Uterus (tissue), 4 donors: ENCODE results near the gene MAP4K5. TPM values are rescaled to one million over a fixed set of nuclear protein-coding genes. Genes with fewer than 3 reads are reported as not detected.

ENCODE experiments used
- DNase-seq, 2 donors: peaks; one replicate each; pipeline ENCODE4 v3.0.0-alpha.2; 2019 to 2020
- H3K27ac ChIP-seq, 2 donors: fragments of 200-600 bp; sonication (generic); 1 replicate in 1 of 2; 2 replicates in 1 of 2; pipeline ENCODE4 v1.5.1; 2016 to 2018
- H3K27me3 ChIP-seq, 2 donors: fragments of 200-600 bp; sonication (generic); one replicate each; pipeline ENCODE4 v1.5.1; 2018 to 2019; ENCODE audit warnings: control low read depth in 1 of 2
- H3K36me3 ChIP-seq, 2 donors: fragments of 200-600 bp; sonication (generic); one replicate each; pipeline ENCODE4 v1.5.1; 2019; ENCODE audit warnings: control low read depth in 1 of 2
- H3K4me1 ChIP-seq, 2 donors: fragments of 200-600 bp; sonication (generic); one replicate each; pipeline ENCODE4 v1.5.1; 2018 to 2019; ENCODE audit warnings: control low read depth in 1 of 2
- H3K4me3 ChIP-seq, 2 donors: fragments of 200-600 bp; sonication (generic); 1 replicate in 1 of 2; 2 replicates in 1 of 2; pipeline ENCODE4 v1.5.1; 2018 to 2019; ENCODE audit warnings: mild to moderate bottlenecking in 1 of 2
- H3K9me3 ChIP-seq, 2 donors: fragments of 200-600 bp; sonication (generic); one replicate each; pipeline ENCODE4 v1.5.1; 2019; ENCODE audit warnings: control low read depth in 1 of 2
- POLR2A ChIP-seq, 2 donors: fragments of 450-650 bp; IDR thresholded peaks; one replicate each; pipeline ENCODE4 v1.6.1; 2016; ENCODE audit warnings: antibody characterized with exemption in 2 of 2, mild to moderate bottlenecking in 1 of 2, moderate library complexity in 1 of 2
- intact Hi-C: fragments of 100-400 bp; cut with DNase I; formaldehyde crosslinking; loops from one replicate; pipeline ENCODE4 v1.15.1; 2023; ENCODE audit warnings: low total_unique reads
- total RNA-seq, 4 donors: library from RNA; depleted of rRNA in 3 of 4; stranded (reverse); fragments of >200 nt in 3 of 4; gene quantifications; one replicate each; pipeline versions ENCODE4 v1.1.0 to v1.2.4, GENCODE V29; 2014 to 2023
- TF ChIP-seq, protein P1 (sequence below), 4 experiments: fragments of 200-600 bp in 2 of 4; fragments of 450-650 bp in 2 of 4; sonication (generic) in 2 of 4; IDR thresholded peaks; one replicate each; pipeline ENCODE4 v1.5.1; 2016 to 2019; ENCODE audit warnings: antibody characterized with exemption in 4 of 4, mild to moderate bottlenecking in 2 of 4, moderate library complexity in 1 of 4
- donor health status: DM: yes; HTN: yes; CAD: no.

Gene MAP4K5
- total RNA-seq, 4 donors from 2014 or later, result 44.6 to 179 (median 97.8) TPM

DNA sequence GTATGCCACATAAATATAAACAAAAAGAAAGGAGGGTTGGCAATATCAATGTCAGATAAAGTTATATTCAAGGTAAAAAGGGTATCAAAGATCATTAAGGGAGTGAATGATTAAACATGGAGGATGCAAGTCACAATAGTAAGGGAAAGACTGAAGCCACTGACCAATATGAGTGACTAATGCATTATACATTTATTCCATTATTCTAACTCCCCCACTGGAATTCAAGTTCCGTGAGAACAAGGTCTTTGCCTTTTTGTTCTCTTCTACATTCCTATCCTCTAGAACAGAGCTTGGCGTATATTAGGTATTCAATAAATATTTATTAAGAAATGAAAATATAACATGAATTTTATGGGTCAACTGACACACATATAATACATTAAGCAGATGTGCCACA lies 30.7 kb downstream of the MAP4K5 start:
- DNase-seq, result no peak
- H3K4me1 ChIP-seq, result no peaks in the 10 kb centered on the region
- intact Hi-C loops, result no loop called here

DNA sequence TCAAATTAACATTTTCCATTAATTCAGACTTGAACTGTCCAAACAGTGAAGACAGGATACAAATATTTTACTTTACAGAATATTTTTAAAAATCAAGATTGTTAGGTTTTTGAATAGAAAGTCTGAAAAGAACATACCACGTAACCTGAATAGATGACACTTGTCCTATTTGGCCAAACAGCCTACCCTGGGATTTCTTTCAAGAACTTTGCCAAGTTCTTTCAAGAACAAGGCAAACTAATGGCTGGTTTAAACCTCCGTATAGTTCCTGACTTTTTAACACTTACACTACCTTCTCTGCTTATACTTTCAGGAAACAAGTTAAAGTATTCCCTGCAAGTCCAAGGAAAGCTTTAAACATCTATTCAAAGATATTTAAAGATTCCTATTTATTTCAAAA lies 35.0 kb downstream of the MAP4K5 start:
- Histone ChIP-seq H3K27ac (no peak overlapping the region), H3K4me1 (no peaks in the 10 kb centered on the region), H3K4me3 (no peak overlapping the region), H3K36me3 (no peaks in the 10 kb centered on the region), H3K27me3 (no peaks in the 10 kb centered on the region), H3K9me3 (no peaks in the 10 kb centered on the region)
- intact Hi-C loops, result no loop called here
- no peak for DNase-seq
- TF ChIP-seq, protein P1, sequence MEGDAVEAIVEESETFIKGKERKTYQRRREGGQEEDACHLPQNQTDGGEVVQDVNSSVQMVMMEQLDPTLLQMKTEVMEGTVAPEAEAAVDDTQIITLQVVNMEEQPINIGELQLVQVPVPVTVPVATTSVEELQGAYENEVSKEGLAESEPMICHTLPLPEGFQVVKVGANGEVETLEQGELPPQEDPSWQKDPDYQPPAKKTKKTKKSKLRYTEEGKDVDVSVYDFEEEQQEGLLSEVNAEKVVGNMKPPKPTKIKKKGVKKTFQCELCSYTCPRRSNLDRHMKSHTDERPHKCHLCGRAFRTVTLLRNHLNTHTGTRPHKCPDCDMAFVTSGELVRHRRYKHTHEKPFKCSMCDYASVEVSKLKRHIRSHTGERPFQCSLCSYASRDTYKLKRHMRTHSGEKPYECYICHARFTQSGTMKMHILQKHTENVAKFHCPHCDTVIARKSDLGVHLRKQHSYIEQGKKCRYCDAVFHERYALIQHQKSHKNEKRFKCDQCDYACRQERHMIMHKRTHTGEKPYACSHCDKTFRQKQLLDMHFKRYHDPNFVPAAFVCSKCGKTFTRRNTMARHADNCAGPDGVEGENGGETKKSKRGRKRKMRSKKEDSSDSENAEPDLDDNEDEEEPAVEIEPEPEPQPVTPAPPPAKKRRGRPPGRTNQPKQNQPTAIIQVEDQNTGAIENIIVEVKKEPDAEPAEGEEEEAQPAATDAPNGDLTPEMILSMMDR (IDR thresholded peaks at IDR 0.05), result no peak
- no peak for TF ChIP-seq POLR2A (IDR thresholded peaks at IDR 0.05)

More for the DNA sequence above, 30.7 kb downstream of the MAP4K5 start:
- Histone ChIP-seq H3K9me3 (no peaks in the 10 kb centered on the region), H3K4me3 (no peak overlapping the region), H3K36me3 (no peaks in the 10 kb centered on the region), H3K27me3 (no peaks in the 10 kb centered on the region), H3K27ac (no peak overlapping the region)
- TF ChIP-seq, protein P1 (IDR thresholded peaks at IDR 0.05), result no peak
- no peak for TF ChIP-seq POLR2A (IDR thresholded peaks at IDR 0.05)

DNA sequence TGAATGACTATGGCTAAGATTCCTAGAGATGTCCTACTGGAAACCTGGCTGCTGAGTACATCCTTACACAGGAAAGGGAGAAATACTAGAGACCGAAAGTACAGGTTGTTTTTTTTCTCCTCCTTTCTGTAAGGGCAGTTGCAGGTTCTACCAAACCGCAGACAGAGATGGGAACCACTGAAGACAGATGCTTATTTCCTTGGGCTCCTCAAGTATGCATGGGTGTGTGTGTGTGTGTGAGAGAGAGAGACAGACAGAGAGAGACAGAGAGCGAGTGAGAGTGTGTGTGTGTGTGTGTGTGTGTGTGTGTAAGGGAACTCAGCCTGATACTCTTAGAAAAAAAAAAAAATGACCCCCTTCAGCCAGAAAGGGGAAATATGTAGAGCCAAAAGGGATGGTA lies 42.5 kb downstream of the MAP4K5 start:
- TF ChIP-seq, protein P1 (IDR thresholded peaks at IDR 0.05), result no peak
- no peak for TF ChIP-seq POLR2A (IDR thresholded peaks at IDR 0.05)
- intact Hi-C loops, result no loop called here

DNA sequence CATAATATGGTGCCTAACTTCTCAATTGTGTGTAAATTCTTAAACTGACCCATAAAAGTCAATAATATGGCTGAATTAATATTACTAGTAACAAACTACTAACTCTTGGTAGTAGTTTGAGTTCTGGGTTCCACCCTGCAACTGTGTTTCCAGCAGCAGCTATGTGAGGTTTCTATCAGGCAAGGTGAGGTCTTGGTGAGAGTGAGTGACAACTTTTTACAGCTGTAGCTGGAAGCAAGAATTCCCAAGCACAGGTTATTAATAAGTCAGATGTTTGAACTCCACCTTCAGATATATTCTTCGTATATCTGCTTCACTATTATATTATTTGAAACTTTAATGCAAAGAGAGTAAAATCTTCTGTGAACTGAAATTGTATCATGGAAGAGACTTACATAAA lies 43.8 kb downstream of the MAP4K5 start:
- intact Hi-C loops, result no loop called here
- no peak overlapping the region for H3K27ac ChIP-seq
- no peak overlapping the region for H3K4me3 ChIP-seq
- H3K4me1 ChIP-seq, result no peaks in the 10 kb centered on the region
- no peak for TF ChIP-seq POLR2A (IDR thresholded peaks at IDR 0.05)
- TF ChIP-seq, protein P1 (IDR thresholded peaks at IDR 0.05), result no peak
- H3K27me3 ChIP-seq, result no peaks in the 10 kb centered on the region
- no peaks in the 10 kb centered on the region for H3K9me3 ChIP-seq
- no peak for DNase-seq
- H3K36me3 ChIP-seq, result no peaks in the 10 kb centered on the region

More for the DNA sequence above, 42.5 kb downstream of the MAP4K5 start:
- no peaks in the 10 kb centered on the region for H3K36me3 ChIP-seq
- H3K9me3 ChIP-seq, result no peaks in the 10 kb centered on the region
- H3K4me1 ChIP-seq, result no peaks in the 10 kb centered on the region
- H3K27ac ChIP-seq, result no peak overlapping the region
- no peak overlapping the region for H3K4me3 ChIP-seq
- no peaks in the 10 kb centered on the region for H3K27me3 ChIP-seq
- DNase-seq, result no peak

DNA sequence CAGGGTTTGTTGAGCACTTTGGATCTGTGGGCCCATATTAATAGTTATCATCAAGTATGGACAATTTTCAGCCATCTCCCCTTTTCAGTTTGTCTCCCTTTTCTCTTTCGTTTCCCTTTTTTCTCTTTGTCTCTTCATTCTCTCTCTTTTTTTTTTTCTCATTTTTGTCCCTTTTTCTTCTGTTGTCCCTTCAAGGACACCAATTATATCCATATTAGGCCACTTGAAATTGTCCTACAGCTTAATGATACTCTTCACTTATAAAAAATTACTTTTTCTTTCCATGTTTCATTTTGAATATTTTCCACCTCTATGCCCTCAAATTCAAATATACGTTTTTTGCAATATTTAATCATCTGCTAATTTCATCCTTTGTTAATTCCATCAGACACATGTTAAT lies 53.3 kb downstream of the MAP4K5 start:
- Histone ChIP-seq H3K9me3 (no peaks in the 10 kb centered on the region), H3K4me1 (no peaks in the 10 kb centered on the region), H3K36me3 (no peaks in the 10 kb centered on the region), H3K4me3 (no peak overlapping the region), H3K27me3 (no peaks in the 10 kb centered on the region), H3K27ac (no peak overlapping the region)
- TF ChIP-seq POLR2A (IDR thresholded peaks at IDR 0.05), result no peak
- TF ChIP-seq, protein P1 (IDR thresholded peaks at IDR 0.05), result no peak
- intact Hi-C loops, result no loop called here
- no peak for DNase-seq
